Keratinocyte (primary cell): ENCODE measurements around the gene BEGAIN.

ENCODE experiments used
- EZH2 ChIP-seq: IDR thresholded peaks from one replicate; pipeline ENCODE4 v1.6.1; 2012; ENCODE audit warnings: inconsistent platforms, mild to moderate bottlenecking, low read length, moderate library complexity
- TF ChIP-seq, protein P1 (sequence below), 3 experiments: IDR thresholded peaks in 1 of 3; conservative IDR thresholded peaks in 1 of 3; optimal IDR thresholded peaks in 1 of 3; 2 replicates in 2 of 3; 3 replicates in 1 of 3; pipeline versions ENCODE3 to v1.5.1; 2011; ENCODE audit warnings: low read length in 3 of 3, mild to moderate bottlenecking in 3 of 3, moderate library complexity in 2 of 3, control low read depth in 1 of 3, inconsistent platforms in 1 of 3; ENCODE audit not compliant: insufficient read depth in 2 of 3; ENCODE audit errors: extremely low read depth in 1 of 3

DNA sequence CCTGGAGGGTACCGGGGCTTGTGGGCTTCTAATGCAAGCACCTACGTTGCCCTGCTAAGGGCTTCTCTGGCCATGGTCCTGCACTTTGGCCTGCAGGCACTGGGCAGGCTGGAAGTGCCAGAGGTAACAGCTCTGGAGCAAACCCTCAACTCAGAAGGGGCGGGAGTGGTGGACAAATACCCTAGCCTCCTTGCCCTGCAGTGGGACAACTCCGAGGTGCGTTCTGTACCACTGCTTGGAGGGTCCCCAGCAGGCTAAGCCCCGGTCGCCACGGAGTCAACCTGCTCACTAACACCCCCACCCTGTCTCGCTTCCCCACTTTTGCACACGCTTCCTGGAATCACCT is 20.4 kb upstream of the BEGAIN start:
- TF ChIP-seq, protein P1, sequence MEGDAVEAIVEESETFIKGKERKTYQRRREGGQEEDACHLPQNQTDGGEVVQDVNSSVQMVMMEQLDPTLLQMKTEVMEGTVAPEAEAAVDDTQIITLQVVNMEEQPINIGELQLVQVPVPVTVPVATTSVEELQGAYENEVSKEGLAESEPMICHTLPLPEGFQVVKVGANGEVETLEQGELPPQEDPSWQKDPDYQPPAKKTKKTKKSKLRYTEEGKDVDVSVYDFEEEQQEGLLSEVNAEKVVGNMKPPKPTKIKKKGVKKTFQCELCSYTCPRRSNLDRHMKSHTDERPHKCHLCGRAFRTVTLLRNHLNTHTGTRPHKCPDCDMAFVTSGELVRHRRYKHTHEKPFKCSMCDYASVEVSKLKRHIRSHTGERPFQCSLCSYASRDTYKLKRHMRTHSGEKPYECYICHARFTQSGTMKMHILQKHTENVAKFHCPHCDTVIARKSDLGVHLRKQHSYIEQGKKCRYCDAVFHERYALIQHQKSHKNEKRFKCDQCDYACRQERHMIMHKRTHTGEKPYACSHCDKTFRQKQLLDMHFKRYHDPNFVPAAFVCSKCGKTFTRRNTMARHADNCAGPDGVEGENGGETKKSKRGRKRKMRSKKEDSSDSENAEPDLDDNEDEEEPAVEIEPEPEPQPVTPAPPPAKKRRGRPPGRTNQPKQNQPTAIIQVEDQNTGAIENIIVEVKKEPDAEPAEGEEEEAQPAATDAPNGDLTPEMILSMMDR (optimal IDR thresholded peaks at IDR 0.05 in 1 of 3, IDR thresholded peaks at IDR 0.05 in 1 of 3, conservative IDR thresholded peaks at IDR 0.05 in 1 of 3; ENCODE audit: extremely low read depth in 1 of 3, insufficient read depth in 2 of 3, low read length in 3 of 3), result no peak
- no peak for TF ChIP-seq EZH2
